Testis (tissue), 2 donors: ENCODE data around the gene PLD1.

ENCODE experiments used
- POLR2A ChIP-seq: fragments of 450-650 bp; IDR thresholded peaks from one replicate; pipeline ENCODE4 v1.6.1; 2017; ENCODE audit warnings: antibody characterized with exemption, mild to moderate bottlenecking, moderate library complexity
- TF ChIP-seq, protein P1 (sequence below), 3 experiments: fragments of 450-650 bp in 2 of 3; fragments of 200-600 bp in 1 of 3; sonication (generic) in 1 of 3; IDR thresholded peaks; one replicate each; pipeline ENCODE4 v1.5.1; 2016 to 2019; ENCODE audit warnings: antibody characterized with exemption in 3 of 3, mild to moderate bottlenecking in 2 of 3, moderate library complexity in 1 of 3

DNA sequence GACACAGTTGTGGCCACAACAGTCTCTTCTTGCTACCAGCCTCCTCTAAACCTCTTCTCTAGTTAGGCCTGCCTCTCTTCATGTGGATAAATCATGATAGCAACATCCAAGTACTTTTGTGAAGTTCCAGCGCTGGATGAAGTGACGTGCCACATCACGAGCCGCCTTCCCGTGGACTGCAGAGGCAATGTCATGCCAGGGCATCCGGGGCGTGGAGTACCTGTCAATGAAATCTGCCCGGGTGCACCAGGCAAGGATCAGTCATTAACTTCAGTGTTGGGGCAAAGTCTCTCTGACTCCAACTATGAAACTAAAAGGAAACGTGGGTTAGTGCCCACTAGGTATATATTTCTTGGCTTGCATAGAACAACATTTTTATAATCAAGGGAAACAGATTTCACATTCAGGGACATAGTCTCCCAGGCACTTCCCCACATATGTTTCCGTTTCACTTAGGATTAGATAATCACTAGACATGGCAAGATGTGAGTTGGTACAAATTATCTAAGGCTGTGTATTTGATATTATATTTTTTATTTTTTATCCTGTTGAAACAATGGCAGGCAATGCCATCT is 133.6 kb downstream of the PLD1 start:
- no peak for TF ChIP-seq POLR2A
- TF ChIP-seq, protein P1, sequence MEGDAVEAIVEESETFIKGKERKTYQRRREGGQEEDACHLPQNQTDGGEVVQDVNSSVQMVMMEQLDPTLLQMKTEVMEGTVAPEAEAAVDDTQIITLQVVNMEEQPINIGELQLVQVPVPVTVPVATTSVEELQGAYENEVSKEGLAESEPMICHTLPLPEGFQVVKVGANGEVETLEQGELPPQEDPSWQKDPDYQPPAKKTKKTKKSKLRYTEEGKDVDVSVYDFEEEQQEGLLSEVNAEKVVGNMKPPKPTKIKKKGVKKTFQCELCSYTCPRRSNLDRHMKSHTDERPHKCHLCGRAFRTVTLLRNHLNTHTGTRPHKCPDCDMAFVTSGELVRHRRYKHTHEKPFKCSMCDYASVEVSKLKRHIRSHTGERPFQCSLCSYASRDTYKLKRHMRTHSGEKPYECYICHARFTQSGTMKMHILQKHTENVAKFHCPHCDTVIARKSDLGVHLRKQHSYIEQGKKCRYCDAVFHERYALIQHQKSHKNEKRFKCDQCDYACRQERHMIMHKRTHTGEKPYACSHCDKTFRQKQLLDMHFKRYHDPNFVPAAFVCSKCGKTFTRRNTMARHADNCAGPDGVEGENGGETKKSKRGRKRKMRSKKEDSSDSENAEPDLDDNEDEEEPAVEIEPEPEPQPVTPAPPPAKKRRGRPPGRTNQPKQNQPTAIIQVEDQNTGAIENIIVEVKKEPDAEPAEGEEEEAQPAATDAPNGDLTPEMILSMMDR (IDR thresholded peaks at IDR 0.05), result no peak
